Memory B cell (primary cell): ENCODE measurements around the gene CDH4.

ENCODE experiments used
- ATAC-seq: fragments of 150-1000 bp; cut with Tn5 transposase; 2 replicates; pipeline ENCODE4 v1.10.0; 2021; ENCODE audit warnings: low read depth, mild to moderate bottlenecking, moderate library complexity
- DNase-seq, 2 donors: peaks; one replicate each; pipeline ENCODE4 v3.0.0; 2022; ENCODE audit warnings: low spot score in 2 of 2
- H3K27ac Mint-ChIP-seq: one replicate; pipeline ENCODE4 v1.8.0; 2022; ENCODE audit warnings: mild to moderate bottlenecking, moderate library complexity, mixed read lengths
- H3K27me3 Mint-ChIP-seq: one replicate; pipeline ENCODE4 v1.8.0; 2022; ENCODE audit warnings: mixed read lengths
- H3K36me3 Mint-ChIP-seq: one replicate; pipeline ENCODE4 v1.8.0; 2022; ENCODE audit warnings: mild to moderate bottlenecking, mixed read lengths
- H3K4me1 Mint-ChIP-seq: one replicate; pipeline ENCODE4 v1.8.0; 2022; ENCODE audit warnings: mixed read lengths
- H3K4me3 Mint-ChIP-seq: one replicate; pipeline ENCODE4 v1.8.0; 2022; ENCODE audit warnings: mild to moderate bottlenecking, moderate library complexity, mixed read lengths
- H3K9me3 Mint-ChIP-seq: one replicate; pipeline ENCODE4 v1.8.0; 2022; ENCODE audit warnings: mixed read lengths

The CDH4 gene

DNA sequence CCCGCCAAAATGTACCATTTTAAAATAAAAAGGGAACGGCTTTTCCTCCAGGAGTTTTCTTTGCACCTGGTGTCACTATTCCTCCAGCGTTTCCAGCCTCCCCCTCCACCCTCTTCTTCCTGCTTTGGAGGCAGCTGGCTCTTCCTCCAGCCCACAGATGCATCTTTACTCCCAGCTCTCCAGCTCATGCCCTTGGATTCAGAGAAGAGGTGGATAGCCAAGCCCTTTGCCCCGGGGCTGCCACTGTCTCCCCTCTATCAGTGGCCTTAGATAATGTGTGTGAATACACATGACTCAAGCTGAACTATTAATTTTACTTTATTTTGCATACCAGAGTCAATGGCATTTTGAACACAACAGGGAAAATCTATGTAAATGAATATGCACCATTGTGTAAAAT lies 15.3 kb upstream of the CDH4 start:
- Mint-ChIP-seq H3K4me1 (no peaks in the 10 kb centered on the region), H3K36me3 (peaks cover 2% of the 10 kb centered on the region), H3K27me3 (peaks cover 3% of the 10 kb centered on the region), H3K9me3 (peaks cover 10% of the 10 kb centered on the region), H3K4me3 (no peak overlapping the region), H3K27ac (no peak overlapping the region)
- DNase-seq (no peak), ATAC-seq (no peak)

DNA sequence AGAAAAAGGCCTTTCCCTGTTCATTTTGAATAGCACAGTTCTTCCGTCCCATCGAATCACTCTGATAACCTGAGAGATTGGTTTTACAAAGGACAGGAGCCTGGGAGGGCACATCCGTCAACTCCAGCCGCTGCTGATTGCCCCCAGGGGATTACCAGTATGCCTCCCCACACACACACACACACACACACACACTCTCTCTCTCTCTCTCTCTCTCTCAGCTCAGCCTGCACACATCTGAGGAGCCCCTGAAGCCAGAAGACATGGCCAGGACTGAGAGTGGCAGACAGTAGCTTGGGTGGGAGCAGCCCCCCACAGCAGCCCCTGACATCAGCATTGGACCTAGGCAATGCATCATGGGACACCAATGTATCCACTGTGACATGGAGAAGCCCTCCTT lies 13.2 kb upstream of the CDH4 start:
- no peak overlapping the region for H3K4me3 Mint-ChIP-seq
- ATAC-seq = no peak
- H3K36me3 Mint-ChIP-seq = peaks cover 2% of the 10 kb centered on the region
- no peak overlapping the region for H3K27ac Mint-ChIP-seq
- no peak for DNase-seq
- H3K27me3 Mint-ChIP-seq = peaks cover 3% of the 10 kb centered on the region
- H3K9me3 Mint-ChIP-seq = peaks cover 8% of the 10 kb centered on the region
- H3K4me1 Mint-ChIP-seq = no peaks in the 10 kb centered on the region

DNA sequence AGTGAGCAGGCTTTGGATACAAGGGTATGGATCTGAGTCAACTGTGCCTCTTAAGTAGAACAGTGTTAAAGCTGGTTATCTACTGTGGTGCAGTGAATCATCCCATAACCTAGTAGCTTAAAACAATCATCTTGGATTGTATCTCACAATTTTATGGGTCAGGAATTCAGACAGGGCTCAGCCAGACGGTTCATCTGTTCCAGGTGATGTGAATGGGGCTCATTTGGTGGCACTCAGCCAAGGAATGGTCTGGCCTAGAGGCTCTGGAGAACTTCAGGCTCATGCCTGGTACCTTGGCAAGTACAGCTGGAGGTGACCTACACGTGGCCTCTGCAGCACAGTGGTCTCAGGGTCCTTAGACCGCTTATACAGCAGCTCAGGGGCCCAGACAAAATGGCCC lies 11.2 kb upstream of the CDH4 start:
- peaks cover 8% of the 10 kb centered on the region for H3K9me3 Mint-ChIP-seq
- no peaks in the 10 kb centered on the region for H3K4me1 Mint-ChIP-seq
- no peak for ATAC-seq
- no peak overlapping the region for H3K4me3 Mint-ChIP-seq
- H3K27ac Mint-ChIP-seq = no peak overlapping the region
- DNase-seq = no peak
- H3K27me3 Mint-ChIP-seq = peaks cover 3% of the 10 kb centered on the region
- H3K36me3 Mint-ChIP-seq = peaks cover 2% of the 10 kb centered on the region

DNA sequence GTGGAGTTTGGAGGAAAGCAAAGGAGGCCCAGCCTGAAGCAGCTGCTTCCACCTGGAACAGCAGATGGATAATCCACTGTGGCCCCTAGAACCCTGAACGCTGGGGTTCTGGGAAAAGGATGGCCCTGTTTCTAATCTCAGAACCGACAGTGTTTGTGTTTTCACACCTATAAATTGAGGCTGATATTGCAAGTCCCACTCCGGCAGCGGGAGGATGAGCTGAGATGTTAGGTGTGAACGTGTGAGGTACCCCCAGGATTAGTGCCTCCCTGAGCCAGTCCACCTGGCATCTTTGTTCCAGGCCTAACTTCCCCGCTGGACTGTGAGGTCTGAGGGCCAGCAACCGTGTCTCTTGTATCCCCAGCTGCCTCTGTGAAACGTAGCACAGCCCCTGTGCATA lies 7.8 kb upstream of the CDH4 start:
- DNase-seq (no peak), ATAC-seq (no peak)
- Mint-ChIP-seq H3K9me3 (peaks cover 4% of the 10 kb centered on the region), H3K27me3 (peaks cover 2% of the 10 kb centered on the region), H3K27ac (no peak overlapping the region), H3K36me3 (peaks cover 2% of the 10 kb centered on the region), H3K4me3 (no peak overlapping the region), H3K4me1 (no peaks in the 10 kb centered on the region)

DNA sequence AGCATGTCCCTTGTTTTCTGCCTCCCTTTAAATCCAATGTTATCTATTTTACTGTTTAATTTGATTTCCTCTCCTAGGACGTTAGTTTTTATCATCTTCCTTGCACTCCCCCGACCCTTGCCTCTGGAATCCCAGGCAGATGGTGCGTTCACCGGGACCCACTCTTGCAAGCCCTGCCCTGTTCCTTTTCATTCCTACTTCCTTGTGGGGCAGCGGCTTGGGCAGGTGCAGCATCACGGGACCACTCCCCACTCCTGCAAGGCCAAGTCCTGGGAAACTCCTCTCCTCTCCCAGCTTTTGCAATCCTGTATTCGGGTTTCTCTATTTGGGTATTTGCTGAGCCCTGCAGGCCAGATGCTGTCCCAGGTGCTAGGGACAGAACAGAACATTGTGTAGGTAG lies 5.8 kb upstream of the CDH4 start:
- DNase-seq = no peak
- Mint-ChIP-seq H3K4me3 (no peak overlapping the region), H3K4me1 (no peaks in the 10 kb centered on the region), H3K27ac (no peak overlapping the region), H3K27me3 (peaks cover 2% of the 10 kb centered on the region), H3K9me3 (peaks cover 2% of the 10 kb centered on the region), H3K36me3 (no peaks in the 10 kb centered on the region)
- no peak for ATAC-seq

DNA sequence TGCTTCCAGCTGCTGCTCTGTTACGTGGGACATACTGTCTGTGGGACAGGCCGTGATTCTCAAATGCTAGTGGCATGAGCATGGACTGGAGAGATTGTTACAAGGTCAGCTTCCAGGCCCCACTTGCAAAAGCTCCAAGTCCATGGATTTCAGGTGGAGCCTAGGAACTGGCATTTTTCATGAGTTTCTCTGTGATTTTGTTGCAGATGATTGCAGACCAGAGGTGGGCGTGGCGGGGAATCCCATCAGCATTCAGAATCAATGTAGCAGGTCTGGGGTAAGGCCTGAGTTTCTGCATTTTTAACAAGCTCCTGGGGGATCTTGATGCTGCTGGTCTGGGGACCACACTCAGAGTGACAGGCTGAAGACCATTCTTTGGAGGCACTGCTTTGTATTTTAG lies 2.4 kb upstream of the CDH4 start:
- no peaks in the 10 kb centered on the region for H3K36me3 Mint-ChIP-seq
- ATAC-seq (no peak), DNase-seq (no peak)
- no peak overlapping the region for H3K27ac Mint-ChIP-seq
- H3K4me3 Mint-ChIP-seq = no peak overlapping the region
- H3K27me3 Mint-ChIP-seq = peaks cover 6% of the 10 kb centered on the region
- no peaks in the 10 kb centered on the region for H3K9me3 Mint-ChIP-seq
- no peaks in the 10 kb centered on the region for H3K4me1 Mint-ChIP-seq

DNA sequence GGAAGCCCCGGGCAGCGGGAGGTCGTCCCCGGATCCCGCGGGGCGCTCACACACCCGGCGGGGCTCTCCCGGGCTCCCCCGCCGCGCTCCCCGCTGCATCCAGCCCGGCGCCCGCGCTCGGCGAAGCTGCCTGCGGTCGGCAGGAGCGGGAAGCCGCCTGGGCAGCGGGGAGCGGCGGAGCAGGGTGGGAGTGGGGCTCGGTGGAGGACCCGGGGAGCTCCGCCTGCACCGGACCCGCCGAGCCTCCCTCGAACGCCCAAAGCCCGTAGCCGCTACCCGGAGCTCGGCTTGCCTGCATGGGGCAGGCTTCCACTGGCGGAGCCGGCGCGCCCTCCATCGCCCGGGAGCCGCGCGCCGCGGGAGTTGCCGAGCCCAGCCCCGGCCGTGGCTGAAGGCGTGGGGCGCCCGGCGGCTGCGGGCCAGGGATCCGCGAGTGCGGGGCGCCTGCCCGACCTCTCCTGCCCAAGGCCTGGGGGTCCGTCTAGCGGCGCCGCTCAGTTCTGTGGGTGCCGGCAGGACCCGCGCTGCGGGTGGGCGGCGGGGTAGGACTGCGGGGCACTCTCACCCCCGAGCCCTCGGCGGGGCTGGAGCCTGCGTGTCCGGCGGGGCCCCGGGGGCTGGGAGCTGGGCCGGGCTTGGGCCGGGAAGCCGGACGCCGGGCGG lies 671 bp downstream of the CDH4 start:
- no peak for ATAC-seq
- Mint-ChIP-seq H3K9me3 (peaks cover 1% of the 10 kb centered on the region), H3K4me3 (no peak overlapping the region), H3K27ac (no peak overlapping the region), H3K27me3 (peaks cover 6% of the 10 kb centered on the region), H3K36me3 (no peaks in the 10 kb centered on the region), H3K4me1 (no peaks in the 10 kb centered on the region)
- DNase-seq = no peak

DNA sequence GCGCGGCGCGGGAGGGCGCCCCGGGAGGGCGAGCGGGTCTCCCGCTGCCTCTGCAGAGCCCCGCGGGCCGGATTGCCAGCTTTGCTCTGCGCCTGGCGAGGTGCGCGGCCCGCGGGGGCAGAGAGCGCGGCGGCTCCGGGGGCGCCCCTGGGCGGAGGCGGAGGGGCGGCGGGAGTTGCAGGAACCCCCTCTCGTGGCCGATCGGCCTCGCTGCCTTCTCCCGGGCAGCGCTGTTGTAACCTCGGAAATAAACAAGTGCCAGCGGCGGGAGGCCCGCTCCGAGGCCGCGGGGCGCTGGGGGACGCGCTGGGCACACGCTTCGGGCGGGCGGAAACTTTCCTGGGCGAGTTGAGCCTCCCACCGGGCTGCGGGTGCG lies 1.2 kb downstream of the CDH4 start:
- no peaks in the 10 kb centered on the region for H3K36me3 Mint-ChIP-seq
- H3K27ac Mint-ChIP-seq = no peak overlapping the region
- ATAC-seq (no peak), DNase-seq (no peak)
- H3K4me3 Mint-ChIP-seq = no peak overlapping the region
- peaks cover 1% of the 10 kb centered on the region for H3K9me3 Mint-ChIP-seq
- peaks cover 6% of the 10 kb centered on the region for H3K27me3 Mint-ChIP-seq
- no peaks in the 10 kb centered on the region for H3K4me1 Mint-ChIP-seq

DNA sequence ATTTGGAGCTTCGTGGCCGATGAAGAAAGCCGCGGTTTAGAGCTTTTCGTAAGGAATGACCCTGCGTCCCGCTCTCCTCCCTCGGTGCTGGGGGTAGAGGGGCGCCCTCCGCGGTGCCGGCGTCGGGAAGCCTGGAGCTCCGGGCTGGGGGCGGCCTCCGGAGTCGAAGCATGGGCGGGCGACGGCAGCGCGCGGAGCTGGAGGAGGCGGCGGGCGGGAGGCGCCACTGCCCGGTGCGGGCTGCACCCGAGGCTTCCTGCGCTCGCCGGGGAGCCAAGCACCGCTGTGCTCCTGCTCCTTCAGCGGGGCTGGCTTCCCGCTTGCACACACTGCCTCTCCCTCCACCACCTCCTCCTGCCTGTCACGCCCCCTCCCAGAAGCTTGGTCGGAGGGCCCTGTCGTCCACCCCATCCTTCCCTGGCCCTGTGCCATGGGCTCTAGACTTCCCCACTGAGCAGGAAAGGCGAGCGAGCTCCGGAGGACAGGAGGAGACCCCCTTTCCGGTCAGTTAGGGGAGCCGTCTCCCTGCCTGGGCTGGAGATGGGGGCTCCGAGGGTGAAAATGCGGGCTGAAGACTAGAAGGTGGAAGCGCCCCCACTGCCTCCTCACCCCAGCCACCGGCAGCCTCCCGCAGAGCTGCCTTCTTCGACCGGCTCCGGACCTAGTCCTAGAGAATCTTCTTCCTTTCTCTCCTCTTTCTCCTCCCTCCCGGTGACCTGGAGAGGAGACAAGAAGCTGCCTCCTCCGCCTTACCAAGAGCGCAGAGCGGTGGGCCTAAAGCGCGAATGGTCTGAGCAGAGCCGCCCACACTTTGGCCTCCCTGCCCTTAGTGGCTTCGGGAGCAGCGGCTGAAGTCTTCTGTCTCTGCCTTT lies 1.8 kb downstream of the CDH4 start:
- Mint-ChIP-seq H3K36me3 (no peaks in the 10 kb centered on the region), H3K27ac (no peak overlapping the region), H3K9me3 (peaks cover 1% of the 10 kb centered on the region), H3K27me3 (peaks cover 6% of the 10 kb centered on the region), H3K4me1 (no peaks in the 10 kb centered on the region), H3K4me3 (no peak overlapping the region)
- no peak for DNase-seq
- ATAC-seq = no peak

DNA sequence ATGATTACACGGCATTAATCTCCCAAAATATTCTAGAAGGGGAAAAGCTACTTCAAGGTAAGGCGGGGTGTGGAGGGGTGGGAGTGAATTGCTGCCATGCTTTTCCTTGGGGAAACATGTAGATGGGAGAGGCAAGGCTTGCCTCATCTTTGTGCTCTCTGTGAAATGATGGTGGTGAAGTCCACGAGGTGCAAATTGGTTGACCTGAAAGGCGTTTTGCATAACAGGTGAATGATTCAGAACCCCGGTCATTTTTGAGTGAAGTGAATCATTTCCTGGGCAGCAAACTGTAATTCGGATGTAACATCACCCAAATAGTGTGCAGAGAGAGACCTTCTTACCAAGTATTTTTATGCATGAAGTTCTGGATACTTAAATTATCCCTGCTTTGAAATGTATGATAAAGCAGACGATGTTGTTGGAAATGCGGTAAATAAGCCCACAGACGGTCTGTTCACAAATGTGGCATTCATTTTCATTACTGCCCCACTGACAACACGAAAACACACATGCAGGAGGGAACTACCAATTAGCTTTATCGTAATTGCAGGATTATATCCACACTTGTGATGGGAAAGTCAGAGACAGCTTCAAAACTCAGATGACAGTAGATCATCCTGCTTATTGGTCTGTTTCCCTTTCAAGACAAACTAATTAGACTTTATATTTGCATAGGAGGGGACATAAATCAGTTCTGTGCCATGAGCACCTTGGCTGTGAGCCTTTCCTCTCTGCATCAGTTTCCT lies 3.0 kb downstream of the CDH4 start:
- Mint-ChIP-seq H3K4me3 (no peak overlapping the region), H3K27me3 (peaks cover 6% of the 10 kb centered on the region), H3K4me1 (no peaks in the 10 kb centered on the region), H3K27ac (no peak overlapping the region), H3K9me3 (peaks cover 2% of the 10 kb centered on the region), H3K36me3 (no peaks in the 10 kb centered on the region)
- ATAC-seq (no peak), DNase-seq (no peak)

DNA sequence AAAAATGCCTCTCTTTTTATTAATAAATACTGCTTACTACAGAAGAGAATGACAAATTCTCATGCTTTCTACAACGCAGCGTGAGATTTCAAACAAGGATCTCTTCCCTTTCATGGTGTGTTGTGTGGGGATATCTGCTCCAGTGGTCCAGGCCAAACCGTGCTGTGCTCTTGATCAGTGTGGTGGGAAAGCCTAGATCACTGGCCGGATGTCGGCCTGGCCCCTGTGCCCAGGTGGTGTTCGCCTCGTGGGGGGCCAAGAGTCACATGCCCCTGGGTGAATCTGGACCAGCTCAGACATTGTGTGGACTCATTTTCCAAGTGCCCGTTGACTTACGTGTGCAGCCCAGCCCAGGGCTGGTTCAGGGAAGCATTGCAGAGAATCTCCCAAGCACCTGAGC lies 4.3 kb downstream of the CDH4 start:
- DNase-seq (no peak), ATAC-seq (no peak)
- H3K4me1 Mint-ChIP-seq = no peaks in the 10 kb centered on the region
- no peak overlapping the region for H3K27ac Mint-ChIP-seq
- peaks cover 4% of the 10 kb centered on the region for H3K27me3 Mint-ChIP-seq
- peaks cover 3% of the 10 kb centered on the region for H3K9me3 Mint-ChIP-seq
- H3K36me3 Mint-ChIP-seq = no peaks in the 10 kb centered on the region
- no peak overlapping the region for H3K4me3 Mint-ChIP-seq

DNA sequence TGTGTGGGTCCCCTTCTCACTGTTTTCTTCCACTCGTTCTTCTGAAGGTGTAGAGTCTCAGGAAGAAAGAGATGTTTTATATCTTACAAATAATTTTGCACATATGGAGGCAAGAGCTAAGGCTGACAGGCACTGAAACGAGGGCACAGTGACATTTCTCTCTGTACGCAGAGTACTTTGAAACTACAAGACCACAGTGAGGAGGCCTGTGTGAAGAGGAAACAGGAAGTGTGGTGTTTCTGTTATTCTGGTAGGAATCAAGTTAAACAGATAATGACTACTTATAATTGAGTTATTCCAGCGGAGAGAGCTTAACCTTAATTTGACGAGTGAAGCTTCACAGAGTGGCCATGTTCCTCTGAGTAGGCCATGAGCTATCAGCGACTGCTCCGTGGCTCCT lies 4.8 kb downstream of the CDH4 start:
- peaks cover 4% of the 10 kb centered on the region for H3K27me3 Mint-ChIP-seq
- no peak overlapping the region for H3K27ac Mint-ChIP-seq
- DNase-seq (no peak), ATAC-seq (no peak)
- no peaks in the 10 kb centered on the region for H3K4me1 Mint-ChIP-seq
- no peak overlapping the region for H3K4me3 Mint-ChIP-seq
- H3K36me3 Mint-ChIP-seq = no peaks in the 10 kb centered on the region
- peaks cover 3% of the 10 kb centered on the region for H3K9me3 Mint-ChIP-seq

DNA sequence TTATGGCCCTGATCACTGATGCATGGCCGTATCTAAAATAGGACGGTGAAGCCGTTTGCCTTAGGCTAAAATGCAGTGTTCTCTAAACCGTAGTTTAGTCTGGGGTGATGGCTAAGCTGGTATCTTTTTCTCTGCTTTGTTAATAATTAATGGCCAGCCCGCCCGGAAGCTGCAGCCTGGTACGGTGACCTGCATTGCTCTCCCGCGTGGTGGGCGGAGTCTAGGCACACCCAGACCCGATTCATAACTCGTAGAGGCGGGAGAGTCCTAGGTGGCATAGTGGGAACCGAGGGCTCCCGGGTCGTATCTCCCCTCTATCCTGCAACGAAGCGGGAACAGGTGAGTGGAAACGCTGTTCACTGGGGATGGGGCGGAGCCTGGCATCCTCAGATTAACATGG lies 5.5 kb downstream of the CDH4 start:
- Mint-ChIP-seq H3K4me1 (no peaks in the 10 kb centered on the region), H3K36me3 (no peaks in the 10 kb centered on the region), H3K9me3 (peaks cover 3% of the 10 kb centered on the region), H3K27me3 (peaks cover 4% of the 10 kb centered on the region), H3K27ac (no peak overlapping the region), H3K4me3 (no peak overlapping the region)
- DNase-seq = no peak
- ATAC-seq = no peak

DNA sequence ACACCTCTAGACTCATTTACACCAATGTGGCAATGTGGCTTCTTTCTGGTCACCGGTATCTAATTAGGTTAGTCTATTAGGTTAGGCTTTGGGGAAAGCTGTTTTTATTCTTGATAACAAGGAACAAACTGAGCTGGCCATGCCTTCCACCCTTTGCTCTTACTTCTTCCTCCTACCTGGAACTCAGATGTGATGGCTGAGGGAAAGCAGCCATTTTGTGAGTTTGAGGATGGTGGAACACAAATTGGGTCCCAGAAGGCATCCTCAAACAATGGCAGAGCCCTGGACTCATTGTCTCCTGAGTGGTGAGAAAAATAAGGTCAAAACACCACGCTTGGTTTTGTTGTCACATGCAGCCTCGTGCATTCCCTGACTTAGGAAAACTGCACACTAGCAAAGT lies 7.7 kb downstream of the CDH4 start:
- Mint-ChIP-seq H3K9me3 (peaks cover 4% of the 10 kb centered on the region), H3K27me3 (no peaks in the 10 kb centered on the region), H3K36me3 (no peaks in the 10 kb centered on the region), H3K4me1 (no peaks in the 10 kb centered on the region), H3K27ac (no peak overlapping the region), H3K4me3 (no peak overlapping the region)
- ATAC-seq = no peak
- no peak for DNase-seq
